GM12878 (cell line): ENCODE data around the gene AP1B1.

Source experiments
- BACH1 ChIP-seq: fragments of 450-650 bp; IDR thresholded peaks from 2 replicates; pipeline ENCODE4 v1.6.1; 2017; ENCODE audit warnings: mild to moderate bottlenecking, borderline replicate concordance
- EP300 ChIP-seq, 2 experiments: fragments of 150-350 bp in 1 of 2; IDR thresholded peaks; 2 replicates each; pipeline ENCODE4 v1.6.1; 2011 to 2012; ENCODE audit warnings: low read depth in 2 of 2, low read length in 2 of 2, borderline replicate concordance in 1 of 2, improper control_type of control experiment in 1 of 2, inconsistent platforms in 1 of 2; ENCODE audit not compliant: control insufficient read depth in 1 of 2
- EZH2 ChIP-seq: IDR thresholded peaks from 2 replicates; pipeline ENCODE4 v1.6.1; 2012; ENCODE audit warnings: low read depth, mild to moderate bottlenecking, control low read depth, inconsistent platforms, low read length, borderline replicate concordance; ENCODE audit not compliant: control insufficient read depth
- PAX8 ChIP-seq: fragments of 450-650 bp; IDR thresholded peaks from 2 replicates; pipeline ENCODE4 v1.6.1; 2017; ENCODE audit warnings: mild to moderate bottlenecking, moderate library complexity
- RB1 ChIP-seq: fragments of 450-650 bp; formaldehyde crosslinking; IDR thresholded peaks from 2 replicates; pipeline ENCODE4 v1.6.1; 2017; ENCODE audit warnings: mild to moderate bottlenecking, borderline replicate concordance
- RFX5 ChIP-seq: IDR thresholded peaks from 2 replicates; pipeline ENCODE4 v1.6.1; 2011; ENCODE audit warnings: low read depth, low read length, improper control_type of control experiment
- TCF12 ChIP-seq: IDR thresholded peaks from 2 replicates; pipeline ENCODE4 v1.6.1; 2011; ENCODE audit warnings: low read depth, mild to moderate bottlenecking, low read length
- ZNF622 ChIP-seq: fragments of 450-650 bp; IDR thresholded peaks from 2 replicates; pipeline ENCODE4 v1.6.1; 2017; ENCODE audit warnings: mild to moderate bottlenecking, inconsistent platforms

GRCh38 chr22:29308791-29309262 lies 79.5 kb downstream of the AP1B1 start:
- no peak for TF ChIP-seq TCF12
- TF ChIP-seq PAX8 = no peak
- TF ChIP-seq BACH1 = no peak
- no peak for TF ChIP-seq EZH2
- no peak for TF ChIP-seq EP300 (IDR thresholded peaks at IDR 0.05; ENCODE audit: borderline replicate concordance in 1 of 2, control insufficient read depth in 1 of 2, low read depth in 2 of 2, low read length in 2 of 2)
- TF ChIP-seq RFX5 = no peak
- no peak for TF ChIP-seq ZNF622
- TF ChIP-seq RB1 = no peak
